ENCODE measurements around the gene CCDC146. TPM values are rescaled to one million over a fixed set of nuclear protein-coding genes. Genes with fewer than 3 reads are reported as not detected.

CCDC146 gene
- total RNA-seq, 1 experiment from 2014 or later = 1.1 TPM

- no peaks in the 10 kb centered on the region for H3K36me3 Mint-ChIP-seq
- TF ChIP-seq TEAD1 (CRISPR knock-in tag; IDR thresholded peaks at IDR 0.05) (no peak), MLX (CRISPR knock-in tag; IDR thresholded peaks at IDR 0.05) (no peak), ZNF317 (CRISPR knock-in tag; IDR thresholded peaks at IDR 0.05; ENCODE audit: borderline replicate concordance, low read depth) (no peak), ZNF671 (CRISPR knock-in tag; IDR thresholded peaks at IDR 0.05) (no peak), PRRX2 (CRISPR knock-in tag; IDR thresholded peaks at IDR 0.05) (no peak), MYBL2 (CRISPR knock-in tag; IDR thresholded peaks at IDR 0.05) (no peak)
- TF ChIP-seq, protein P1, sequence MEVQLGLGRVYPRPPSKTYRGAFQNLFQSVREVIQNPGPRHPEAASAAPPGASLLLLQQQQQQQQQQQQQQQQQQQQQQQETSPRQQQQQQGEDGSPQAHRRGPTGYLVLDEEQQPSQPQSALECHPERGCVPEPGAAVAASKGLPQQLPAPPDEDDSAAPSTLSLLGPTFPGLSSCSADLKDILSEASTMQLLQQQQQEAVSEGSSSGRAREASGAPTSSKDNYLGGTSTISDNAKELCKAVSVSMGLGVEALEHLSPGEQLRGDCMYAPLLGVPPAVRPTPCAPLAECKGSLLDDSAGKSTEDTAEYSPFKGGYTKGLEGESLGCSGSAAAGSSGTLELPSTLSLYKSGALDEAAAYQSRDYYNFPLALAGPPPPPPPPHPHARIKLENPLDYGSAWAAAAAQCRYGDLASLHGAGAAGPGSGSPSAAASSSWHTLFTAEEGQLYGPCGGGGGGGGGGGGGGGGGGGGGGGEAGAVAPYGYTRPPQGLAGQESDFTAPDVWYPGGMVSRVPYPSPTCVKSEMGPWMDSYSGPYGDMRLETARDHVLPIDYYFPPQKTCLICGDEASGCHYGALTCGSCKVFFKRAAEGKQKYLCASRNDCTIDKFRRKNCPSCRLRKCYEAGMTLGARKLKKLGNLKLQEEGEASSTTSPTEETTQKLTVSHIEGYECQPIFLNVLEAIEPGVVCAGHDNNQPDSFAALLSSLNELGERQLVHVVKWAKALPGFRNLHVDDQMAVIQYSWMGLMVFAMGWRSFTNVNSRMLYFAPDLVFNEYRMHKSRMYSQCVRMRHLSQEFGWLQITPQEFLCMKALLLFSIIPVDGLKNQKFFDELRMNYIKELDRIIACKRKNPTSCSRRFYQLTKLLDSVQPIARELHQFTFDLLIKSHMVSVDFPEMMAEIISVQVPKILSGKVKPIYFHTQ (CRISPR knock-in tag; IDR thresholded peaks at IDR 0.05) = no peak
- H3K27me3 Mint-ChIP-seq (ENCODE audit: low read depth) = no peaks in the 10 kb centered on the region
- no peak for DNase-seq (ENCODE audit: low spot score)
- ChIA-PET CTCF (interaction anchor here (1.1 kb wide), 1 partner anchor 78 kb away, joined by 5 read pairs; no protein-coding TSS in a partner anchor), POLR2A (no interaction called here)
- no peak overlapping the region for H3K4me3 Mint-ChIP-seq
- no peak overlapping the region for H3K27ac Mint-ChIP-seq
- peaks cover under 1% of the 10 kb centered on the region; the same call in 1 of the 2 replicates for H3K4me1 Mint-ChIP-seq
- H3K9me3 Mint-ChIP-seq = no peaks in the 10 kb centered on the region
- no peak for ATAC-seq
Observed at GRCh38 chr7:77254429-77254828, 132.0 kb downstream of the CCDC146 start.

DNA sequence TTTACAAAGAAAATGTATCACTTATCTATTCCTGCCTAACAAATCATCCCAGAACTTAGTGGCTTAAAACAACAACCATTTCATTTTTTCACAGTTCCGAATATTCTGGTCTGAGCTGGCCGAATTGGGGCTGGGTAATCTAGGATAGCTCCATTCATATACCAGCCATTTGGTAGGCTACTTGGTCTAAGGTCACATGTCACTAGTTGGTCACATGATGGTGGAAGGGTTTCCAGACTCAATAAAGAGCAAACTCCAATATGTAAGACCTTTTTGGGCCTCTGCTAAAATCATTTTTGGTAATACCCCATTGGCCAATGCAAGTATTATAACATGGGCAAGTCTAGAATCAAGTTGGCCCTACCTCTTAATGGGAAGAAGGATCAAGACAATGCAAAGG, 132.5 kb downstream of the CCDC146 start:
- ATAC-seq (no peak), DNase-seq (ENCODE audit: low spot score) (no peak)
- Mint-ChIP-seq H3K9me3 (no peaks in the 10 kb centered on the region), H3K4me1 (peaks cover 3% of the 10 kb centered on the region; the same call in 1 of the 2 replicates), H3K4me3 (no peak overlapping the region), H3K27ac (no peak overlapping the region), H3K27me3 (ENCODE audit: low read depth) (no peaks in the 10 kb centered on the region), H3K36me3 (no peaks in the 10 kb centered on the region)
- CTCF ChIA-PET = interaction anchor here (1.1 to 1.4 kb wide), 2 partner anchors 7 to 77 kb away, joined by 3 to 5 read pairs; no protein-coding TSS in a partner anchor
- TF ChIP-seq USF1 (CRISPR knock-in tag; IDR thresholded peaks at IDR 0.05) = no peak
- TF ChIP-seq MLX (CRISPR knock-in tag; IDR thresholded peaks at IDR 0.05) = no peak
- POLR2A ChIA-PET = no interaction called here

DNA sequence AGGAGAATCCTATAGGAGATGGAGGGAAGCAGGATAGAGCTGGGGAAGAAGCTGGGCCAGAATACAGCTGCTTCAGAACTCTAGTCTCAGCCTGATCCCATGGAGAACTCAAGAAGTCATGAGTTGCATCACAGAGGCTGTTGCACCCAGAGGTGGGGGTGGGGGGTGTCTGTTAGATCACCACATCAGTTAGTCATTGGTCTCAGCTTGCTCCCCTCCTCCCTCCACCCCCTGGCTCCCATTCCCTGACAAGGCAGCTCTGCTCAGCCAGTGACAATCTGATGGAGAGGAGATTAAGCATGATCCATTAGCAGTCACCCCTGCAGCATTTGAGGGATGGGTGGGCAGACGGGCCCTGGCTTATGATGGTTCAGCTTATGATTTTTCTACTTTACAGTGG, 135.6 kb downstream of the CCDC146 start:
- Mint-ChIP-seq H3K27me3 (ENCODE audit: low read depth) (no peaks in the 10 kb centered on the region), H3K4me1 (peaks cover 3% of the 10 kb centered on the region; the same call in 1 of the 2 replicates), H3K36me3 (no peaks in the 10 kb centered on the region), H3K4me3 (no peak overlapping the region), H3K9me3 (peaks cover 6% of the 10 kb centered on the region; the same call in 1 of the 2 replicates), H3K27ac (no peak overlapping the region)
- TF ChIP-seq ZNF425 (CRISPR knock-in tag; conservative IDR thresholded peaks at IDR 0.05) (no peak), PRDM15 (CRISPR knock-in tag; IDR thresholded peaks at IDR 0.05) (no peak), CTCF (IDR thresholded peaks at IDR 0.05) (no peak), FOXP1 (CRISPR knock-in tag; IDR thresholded peaks at IDR 0.05; ENCODE audit: borderline replicate concordance) (no peak), MLX (CRISPR knock-in tag; IDR thresholded peaks at IDR 0.05) (no peak), ZBTB21 (CRISPR knock-in tag; IDR thresholded peaks at IDR 0.05; ENCODE audit: borderline replicate concordance) (no peak), NFYB (CRISPR knock-in tag; conservative IDR thresholded peaks at IDR 0.05; ENCODE audit: low read depth) (no peak), NR1H2 (CRISPR knock-in tag; IDR thresholded peaks at IDR 0.05) (no peak), EMX1 (CRISPR knock-in tag; IDR thresholded peaks at IDR 0.05) (no peak), ZNF219 (CRISPR knock-in tag; IDR thresholded peaks at IDR 0.05; ENCODE audit: borderline replicate concordance) (no peak), MYBL2 (CRISPR knock-in tag; IDR thresholded peaks at IDR 0.05) (no peak)
- CTCF ChIA-PET = interaction anchor here (1.0 to 2.0 kb wide), 3 partner anchors 11 to 18 kb away, joined by 3 to 7 read pairs (median 3); no protein-coding TSS in a partner anchor
- DNase-seq (ENCODE audit: low spot score) (no peak), ATAC-seq (no peak)
- POLR2A ChIA-PET = no interaction called here

All from WTC11 (cell line).